ENCODE measurements around the gene DYNLT5.
"Not testable (repeated sequence)": the region's sequence is repeated elsewhere in the genome, so short reads cannot be mapped to it uniquely, and the experiment has no call there.

DYNLT5 gene

GRCh38 chr1:66752000-66752592 is at the start of gene DYNLT5:
DYNLT5 (plus strand) TSS chr1:66752459; CDS start chr1:66754659, 2,200 bp downstream.
- in situ Hi-C loops (cut with MboI; ENCODE audit: low sequenced_read_pairs): loop anchor here (25.0 kb wide), 2 partner anchors 385 to 760 kb away; partner anchors contain the start of gene C1orf141

GRCh38 chr1:66704177-66704875 is 47.9 kb upstream of the DYNLT5 start:
- in situ Hi-C loops (cut with MboI; ENCODE audit: low sequenced_read_pairs): no loop called here

- in situ Hi-C loops (cut with MboI; ENCODE audit: low sequenced_read_pairs): no loop called here
Observed at GRCh38 chr1:66705110-66705509, 47.1 kb upstream of the DYNLT5 start.

GRCh38 chr1:66711420-66711819 is 40.8 kb upstream of the DYNLT5 start:
- in situ Hi-C loops (cut with MboI; ENCODE audit: low sequenced_read_pairs): no loop called here

GRCh38 chr1:66712839-66713238 is 39.4 kb upstream of the DYNLT5 start:
- in situ Hi-C loops (cut with MboI; ENCODE audit: low sequenced_read_pairs): no loop called here

GRCh38 chr1:66723985-66724384 is 28.3 kb upstream of the DYNLT5 start:
- in situ Hi-C loops (cut with MboI; ENCODE audit: low sequenced_read_pairs): no loop called here

GRCh38 chr1:66725885-66726665 is 26.2 kb upstream of the DYNLT5 start:
- in situ Hi-C loops (cut with MboI; ENCODE audit: low sequenced_read_pairs): no loop called here

GRCh38 chr1:66728021-66728420 is 24.2 kb upstream of the DYNLT5 start:
- in situ Hi-C loops (cut with MboI; ENCODE audit: low sequenced_read_pairs): no loop called here

GRCh38 chr1:66728716-66729115 is 23.5 kb upstream of the DYNLT5 start:
- in situ Hi-C loops (cut with MboI; ENCODE audit: low sequenced_read_pairs): not testable (repeated sequence)

- in situ Hi-C loops (cut with MboI; ENCODE audit: low sequenced_read_pairs): no loop called here
Observed at GRCh38 chr1:66729119-66729518, 23.1 kb upstream of the DYNLT5 start.

- in situ Hi-C loops (cut with MboI; ENCODE audit: low sequenced_read_pairs): no loop called here
Observed at GRCh38 chr1:66729523-66729922, 22.7 kb upstream of the DYNLT5 start.

GRCh38 chr1:66730462-66730861 is 21.8 kb upstream of the DYNLT5 start:
- in situ Hi-C loops (cut with MboI; ENCODE audit: low sequenced_read_pairs): no loop called here

- in situ Hi-C loops (cut with MboI; ENCODE audit: low sequenced_read_pairs): no loop called here
Observed at GRCh38 chr1:66731170-66731865, 20.9 kb upstream of the DYNLT5 start.

- in situ Hi-C loops (cut with MboI; ENCODE audit: low sequenced_read_pairs): no loop called here
Observed at GRCh38 chr1:66732407-66733166, 19.7 kb upstream of the DYNLT5 start.

- in situ Hi-C loops (cut with MboI; ENCODE audit: low sequenced_read_pairs): no loop called here
Observed at GRCh38 chr1:66733348-66734017, 18.8 kb upstream of the DYNLT5 start.

GRCh38 chr1:66734531-66734930 is 17.7 kb upstream of the DYNLT5 start:
- in situ Hi-C loops (cut with MboI; ENCODE audit: low sequenced_read_pairs): not testable (repeated sequence)

GRCh38 chr1:66737836-66738235 is 14.4 kb upstream of the DYNLT5 start:
- in situ Hi-C loops (cut with MboI; ENCODE audit: low sequenced_read_pairs): no loop called here

GRCh38 chr1:66739401-66740157 is 12.7 kb upstream of the DYNLT5 start:
- in situ Hi-C loops (cut with MboI; ENCODE audit: low sequenced_read_pairs): no loop called here

- in situ Hi-C loops (cut with MboI; ENCODE audit: low sequenced_read_pairs): no loop called here
Observed at GRCh38 chr1:66745451-66745850, 6.8 kb upstream of the DYNLT5 start.

Data from HL-60/S4 treated with retinoic acid at 250 ng/mL for 4 days and 3 days (cell line).